ENCODE results near the gene PAPPA2.

PAPPA2 gene

DNA sequence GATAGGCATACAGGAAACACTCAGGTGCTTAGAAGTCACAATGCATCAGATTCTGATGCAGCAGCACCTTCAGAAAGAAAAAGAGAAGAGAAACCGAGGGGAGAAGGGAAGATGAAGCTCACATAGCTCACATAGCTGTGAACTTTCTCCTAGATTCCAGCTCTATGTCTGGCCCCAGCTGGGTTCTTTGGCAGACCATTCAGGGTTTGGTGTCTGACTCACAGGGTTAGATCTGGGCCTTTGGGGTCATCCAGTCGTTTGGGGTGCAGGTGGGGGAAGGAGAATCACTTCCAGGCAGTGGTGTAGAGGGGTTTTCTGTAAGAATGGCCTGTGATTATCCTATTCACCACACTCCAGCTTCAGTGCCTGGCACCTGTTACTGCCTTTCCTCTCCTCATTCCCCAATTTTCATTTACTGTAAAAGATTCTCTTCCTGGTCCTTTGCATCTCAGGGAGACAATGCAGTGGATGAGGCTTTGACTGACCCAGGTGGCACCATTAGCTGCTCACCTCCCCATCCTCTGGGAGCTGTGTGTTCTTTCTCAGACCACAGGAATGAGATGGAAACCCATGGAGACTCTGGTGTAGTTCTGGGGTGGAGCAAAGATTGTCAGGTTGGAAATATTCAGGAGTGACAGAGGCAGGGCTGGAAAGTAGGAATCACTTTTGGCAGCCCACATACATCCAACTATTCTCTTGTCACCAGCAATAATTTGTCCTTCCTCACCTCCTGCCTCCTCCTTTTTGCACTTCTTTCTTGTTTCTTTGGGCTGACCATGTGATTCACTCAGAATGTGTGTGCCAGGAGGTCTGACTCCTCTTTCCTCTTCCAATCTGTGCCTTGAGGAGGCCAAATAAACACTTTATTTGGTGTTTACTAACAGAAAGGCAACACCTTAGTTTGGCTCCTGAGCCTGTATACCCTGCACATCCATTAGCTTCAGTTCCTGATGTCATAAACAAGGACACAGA lies 103.3 kb downstream of the PAPPA2 start:
- Histone ChIP-seq H3K36me3 (ENCODE audit: insufficient read depth, low read length) (no peaks in the 10 kb centered on the region), H3K27me3 (ENCODE audit: insufficient read depth, low read length) (no peaks in the 10 kb centered on the region), H3K4me3 (ENCODE audit: low read depth, low read length) (peak overlapping the region; percentile 63), H2AFZ (ENCODE audit: low read length, unreplicated experiment) (no peak overlapping the region), H3K27ac (ENCODE audit: low read depth, low read length) (peak overlapping the region; percentile 92), H3K4me1 (ENCODE audit: control insufficient read depth, insufficient read depth, low read length, unreplicated experiment) (peaks cover 36% of the 10 kb centered on the region), H3K79me2 (ENCODE audit: control insufficient read depth, insufficient read depth, low read length, unreplicated experiment) (no peaks in the 10 kb centered on the region)

- H3K27ac ChIP-seq (ENCODE audit: low read depth, low read length) = peak overlapping the region; percentile 92
- H3K4me3 ChIP-seq (ENCODE audit: low read depth, low read length) = peak overlapping the region; percentile 63
- H3K79me2 ChIP-seq (ENCODE audit: control insufficient read depth, insufficient read depth, low read length, unreplicated experiment) = no peaks in the 10 kb centered on the region
- peaks cover 36% of the 10 kb centered on the region for H3K4me1 ChIP-seq (ENCODE audit: control insufficient read depth, insufficient read depth, low read length, unreplicated experiment)
- H2AFZ ChIP-seq (ENCODE audit: low read length, unreplicated experiment) = no peak overlapping the region
- H3K36me3 ChIP-seq (ENCODE audit: insufficient read depth, low read length) = no peaks in the 10 kb centered on the region
- no peaks in the 10 kb centered on the region for H3K27me3 ChIP-seq (ENCODE audit: insufficient read depth, low read length)
Measured at GRCh38 chr1:176567190-176567794, 104.3 kb downstream of the PAPPA2 start.

- Histone ChIP-seq H3K79me2 (ENCODE audit: control insufficient read depth, insufficient read depth, low read length, unreplicated experiment) (no peaks in the 10 kb centered on the region), H3K4me3 (ENCODE audit: low read depth, low read length) (no peak overlapping the region), H3K27ac (ENCODE audit: low read depth, low read length) (peak overlapping the region; percentile 92), H2AFZ (ENCODE audit: low read length, unreplicated experiment) (no peak overlapping the region), H3K36me3 (ENCODE audit: insufficient read depth, low read length) (no peaks in the 10 kb centered on the region), H3K27me3 (ENCODE audit: insufficient read depth, low read length) (no peaks in the 10 kb centered on the region), H3K4me1 (ENCODE audit: control insufficient read depth, insufficient read depth, low read length, unreplicated experiment) (peaks cover 36% of the 10 kb centered on the region)
Measured at GRCh38 chr1:176568185-176568584, 105.2 kb downstream of the PAPPA2 start.

- peaks cover 23% of the 10 kb centered on the region for H3K4me1 ChIP-seq (ENCODE audit: control insufficient read depth, insufficient read depth, low read length, unreplicated experiment)
- H2AFZ ChIP-seq (ENCODE audit: low read length, unreplicated experiment) = no peak overlapping the region
- H3K27me3 ChIP-seq (ENCODE audit: insufficient read depth, low read length) = no peaks in the 10 kb centered on the region
- no peak overlapping the region for H3K27ac ChIP-seq (ENCODE audit: low read depth, low read length)
- no peaks in the 10 kb centered on the region for H3K79me2 ChIP-seq (ENCODE audit: control insufficient read depth, insufficient read depth, low read length, unreplicated experiment)
- H3K4me3 ChIP-seq (ENCODE audit: low read depth, low read length) = no peak overlapping the region
- H3K36me3 ChIP-seq (ENCODE audit: insufficient read depth, low read length) = no peaks in the 10 kb centered on the region
Measured at GRCh38 chr1:176574756-176575155, 111.8 kb downstream of the PAPPA2 start.

DNA sequence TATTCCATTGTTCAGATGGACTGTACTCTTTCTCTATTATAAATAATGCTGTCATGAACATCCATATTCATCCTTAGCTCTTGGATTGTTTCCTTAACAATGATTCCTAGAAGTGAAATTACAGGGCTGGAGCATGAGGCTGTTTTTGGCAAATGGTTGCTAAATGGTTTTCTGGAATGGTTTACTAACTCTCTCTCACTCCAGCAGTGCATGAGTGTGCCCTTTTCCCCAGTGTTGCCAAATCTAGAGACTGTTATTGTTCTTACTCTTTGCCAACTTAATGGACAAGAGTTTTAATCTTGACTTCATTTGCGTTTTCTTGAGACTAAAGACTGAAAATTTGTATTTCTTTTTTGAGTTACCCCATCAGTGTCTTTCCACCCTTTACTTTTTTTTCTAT lies 113.0 kb downstream of the PAPPA2 start:
- Histone ChIP-seq H3K36me3 (ENCODE audit: insufficient read depth, low read length) (no peaks in the 10 kb centered on the region), H3K4me1 (ENCODE audit: control insufficient read depth, insufficient read depth, low read length, unreplicated experiment) (peaks cover 23% of the 10 kb centered on the region), H3K79me2 (ENCODE audit: control insufficient read depth, insufficient read depth, low read length, unreplicated experiment) (no peaks in the 10 kb centered on the region), H3K27me3 (ENCODE audit: insufficient read depth, low read length) (no peaks in the 10 kb centered on the region), H3K4me3 (ENCODE audit: low read depth, low read length) (no peak overlapping the region), H2AFZ (ENCODE audit: low read length, unreplicated experiment) (no peak overlapping the region), H3K27ac (ENCODE audit: low read depth, low read length) (no peak overlapping the region)

- Histone ChIP-seq H3K36me3 (ENCODE audit: insufficient read depth, low read length) (no peaks in the 10 kb centered on the region), H3K4me3 (ENCODE audit: low read depth, low read length) (no peak overlapping the region), H3K79me2 (ENCODE audit: control insufficient read depth, insufficient read depth, low read length, unreplicated experiment) (no peaks in the 10 kb centered on the region), H2AFZ (ENCODE audit: low read length, unreplicated experiment) (no peak overlapping the region), H3K27me3 (ENCODE audit: insufficient read depth, low read length) (no peaks in the 10 kb centered on the region), H3K27ac (ENCODE audit: low read depth, low read length) (no peak overlapping the region), H3K4me1 (ENCODE audit: control insufficient read depth, insufficient read depth, low read length, unreplicated experiment) (peaks cover 23% of the 10 kb centered on the region)
Measured at GRCh38 chr1:176576670-176577069, 113.7 kb downstream of the PAPPA2 start.

DNA sequence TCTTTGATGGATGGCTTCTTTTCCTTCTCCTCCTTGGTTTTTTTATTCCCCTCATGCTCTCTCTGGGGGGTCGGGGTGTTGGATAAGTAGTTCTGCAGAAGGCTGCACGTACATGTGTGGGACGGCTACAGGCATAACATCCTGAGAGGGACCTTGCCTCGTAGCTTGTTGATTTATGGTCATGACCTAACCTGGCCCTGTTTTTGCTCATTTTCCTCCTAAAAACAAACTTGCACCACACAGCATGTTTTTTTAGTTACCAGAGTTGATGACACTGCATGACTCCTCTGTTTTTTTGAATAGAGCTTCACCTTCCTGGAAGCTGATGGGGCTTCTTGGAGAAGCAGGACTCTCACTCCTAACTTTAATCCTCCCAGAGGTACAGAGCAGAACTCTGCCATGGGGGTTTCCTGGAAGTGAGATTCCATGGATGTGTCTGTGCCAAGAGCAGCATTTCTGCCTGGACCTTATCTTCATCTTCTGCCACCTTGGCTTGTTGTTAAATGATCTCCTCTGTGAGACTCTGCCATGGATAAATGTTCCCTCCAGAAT lies 114.7 kb downstream of the PAPPA2 start:
- no peaks in the 10 kb centered on the region for H3K79me2 ChIP-seq (ENCODE audit: control insufficient read depth, insufficient read depth, low read length, unreplicated experiment)
- H3K4me1 ChIP-seq (ENCODE audit: control insufficient read depth, insufficient read depth, low read length, unreplicated experiment) = peaks cover 23% of the 10 kb centered on the region
- H3K36me3 ChIP-seq (ENCODE audit: insufficient read depth, low read length) = no peaks in the 10 kb centered on the region
- H3K27ac ChIP-seq (ENCODE audit: low read depth, low read length) = no peak overlapping the region
- peak overlapping the region; percentile 38 for H2AFZ ChIP-seq (ENCODE audit: low read length, unreplicated experiment)
- H3K27me3 ChIP-seq (ENCODE audit: insufficient read depth, low read length) = no peaks in the 10 kb centered on the region
- no peak overlapping the region for H3K4me3 ChIP-seq (ENCODE audit: low read depth, low read length)

DNA sequence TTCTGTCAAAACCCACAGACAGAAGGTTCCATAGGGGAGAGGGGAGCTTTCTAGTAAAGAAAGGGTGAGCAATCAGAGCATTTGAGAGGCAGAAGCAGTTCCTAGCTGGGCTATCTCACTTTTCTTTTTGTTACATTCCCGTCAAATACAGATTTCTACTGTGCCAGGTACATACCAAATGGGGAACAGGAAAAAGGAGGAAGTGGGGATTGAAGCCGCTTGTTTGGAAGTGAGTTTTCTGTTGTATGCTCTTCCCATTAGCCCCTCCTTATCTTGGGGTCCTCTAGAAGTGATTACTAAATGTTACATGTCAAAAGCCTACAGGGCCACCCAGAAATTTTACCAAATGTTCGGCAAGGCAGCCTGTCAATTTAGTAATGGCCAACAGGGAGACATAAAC lies 116.1 kb downstream of the PAPPA2 start:
- no peaks in the 10 kb centered on the region for H3K27me3 ChIP-seq (ENCODE audit: insufficient read depth, low read length)
- H3K4me1 ChIP-seq (ENCODE audit: control insufficient read depth, insufficient read depth, low read length, unreplicated experiment) = peaks cover 23% of the 10 kb centered on the region
- no peaks in the 10 kb centered on the region for H3K79me2 ChIP-seq (ENCODE audit: control insufficient read depth, insufficient read depth, low read length, unreplicated experiment)
- H2AFZ ChIP-seq (ENCODE audit: low read length, unreplicated experiment) = no peak overlapping the region
- H3K4me3 ChIP-seq (ENCODE audit: low read depth, low read length) = no peak overlapping the region
- H3K36me3 ChIP-seq (ENCODE audit: insufficient read depth, low read length) = no peaks in the 10 kb centered on the region
- H3K27ac ChIP-seq (ENCODE audit: low read depth, low read length) = no peak overlapping the region

- no peak overlapping the region for H3K4me3 ChIP-seq (ENCODE audit: low read depth, low read length)
- H3K27me3 ChIP-seq (ENCODE audit: insufficient read depth, low read length) = no peaks in the 10 kb centered on the region
- no peaks in the 10 kb centered on the region for H3K79me2 ChIP-seq (ENCODE audit: control insufficient read depth, insufficient read depth, low read length, unreplicated experiment)
- H3K36me3 ChIP-seq (ENCODE audit: insufficient read depth, low read length) = no peaks in the 10 kb centered on the region
- no peak overlapping the region for H2AFZ ChIP-seq (ENCODE audit: low read length, unreplicated experiment)
- H3K27ac ChIP-seq (ENCODE audit: low read depth, low read length) = no peak overlapping the region
- H3K4me1 ChIP-seq (ENCODE audit: control insufficient read depth, insufficient read depth, low read length, unreplicated experiment) = no peaks in the 10 kb centered on the region
Measured at GRCh38 chr1:176595217-176595616, 132.2 kb downstream of the PAPPA2 start.

DNA sequence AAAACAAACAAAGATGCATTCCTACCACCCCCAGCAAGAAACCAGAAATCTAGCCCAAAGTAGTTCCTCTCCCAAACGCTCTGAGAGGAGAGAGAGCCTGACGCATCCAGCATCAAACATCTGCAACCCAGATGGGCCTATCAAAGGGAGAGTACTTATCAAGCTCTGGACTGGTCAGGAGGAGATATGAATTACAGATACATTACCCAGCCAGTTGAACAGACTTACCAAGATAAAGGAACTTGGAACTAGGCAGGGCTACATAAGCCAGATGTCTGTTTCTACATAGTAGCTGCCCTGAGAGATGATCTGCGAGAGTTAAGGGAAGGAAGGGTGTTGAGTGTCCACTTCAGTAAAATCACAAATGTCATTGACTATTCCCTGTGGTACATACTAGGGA lies 138.4 kb downstream of the PAPPA2 start:
- Histone ChIP-seq H3K4me3 (ENCODE audit: low read depth, low read length) (no peak overlapping the region), H3K4me1 (ENCODE audit: control insufficient read depth, insufficient read depth, low read length, unreplicated experiment) (no peaks in the 10 kb centered on the region), H2AFZ (ENCODE audit: low read length, unreplicated experiment) (no peak overlapping the region), H3K27me3 (ENCODE audit: insufficient read depth, low read length) (no peaks in the 10 kb centered on the region), H3K27ac (ENCODE audit: low read depth, low read length) (no peak overlapping the region), H3K79me2 (ENCODE audit: control insufficient read depth, insufficient read depth, low read length, unreplicated experiment) (no peaks in the 10 kb centered on the region), H3K36me3 (ENCODE audit: insufficient read depth, low read length) (no peaks in the 10 kb centered on the region)
